NB4 (cell line): ENCODE data around the gene CACNA1B.

Experiments used
- MAX ChIP-seq: IDR thresholded peaks from 2 replicates; pipeline ENCODE4 v1.6.1; 2011; ENCODE audit warnings: low read depth, low read length
- POLR2A ChIP-seq: IDR thresholded peaks from 2 replicates; pipeline ENCODE4 v1.6.1; 2011; ENCODE audit warnings: mild to moderate bottlenecking; ENCODE audit not compliant: insufficient read length; ENCODE audit errors: extremely low read depth
- TF ChIP-seq, protein P1 (sequence below): IDR thresholded peaks from one replicate; pipeline ENCODE4 v1.5.1; 2012; ENCODE audit warnings: low read depth, low read length

GRCh38 chr9:137902646-137903045 lies 25.1 kb downstream of the CACNA1B start:
- TF ChIP-seq POLR2A = no peak
- TF ChIP-seq, protein P1, sequence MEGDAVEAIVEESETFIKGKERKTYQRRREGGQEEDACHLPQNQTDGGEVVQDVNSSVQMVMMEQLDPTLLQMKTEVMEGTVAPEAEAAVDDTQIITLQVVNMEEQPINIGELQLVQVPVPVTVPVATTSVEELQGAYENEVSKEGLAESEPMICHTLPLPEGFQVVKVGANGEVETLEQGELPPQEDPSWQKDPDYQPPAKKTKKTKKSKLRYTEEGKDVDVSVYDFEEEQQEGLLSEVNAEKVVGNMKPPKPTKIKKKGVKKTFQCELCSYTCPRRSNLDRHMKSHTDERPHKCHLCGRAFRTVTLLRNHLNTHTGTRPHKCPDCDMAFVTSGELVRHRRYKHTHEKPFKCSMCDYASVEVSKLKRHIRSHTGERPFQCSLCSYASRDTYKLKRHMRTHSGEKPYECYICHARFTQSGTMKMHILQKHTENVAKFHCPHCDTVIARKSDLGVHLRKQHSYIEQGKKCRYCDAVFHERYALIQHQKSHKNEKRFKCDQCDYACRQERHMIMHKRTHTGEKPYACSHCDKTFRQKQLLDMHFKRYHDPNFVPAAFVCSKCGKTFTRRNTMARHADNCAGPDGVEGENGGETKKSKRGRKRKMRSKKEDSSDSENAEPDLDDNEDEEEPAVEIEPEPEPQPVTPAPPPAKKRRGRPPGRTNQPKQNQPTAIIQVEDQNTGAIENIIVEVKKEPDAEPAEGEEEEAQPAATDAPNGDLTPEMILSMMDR = no peak
- no peak for TF ChIP-seq MAX
